GM23338 (cell line): ENCODE results near the gene SNRPB2. TPM values are rescaled to one million over a fixed set of nuclear protein-coding genes. Genes with fewer than 3 reads are reported as not detected.

Source experiments
- ATAC-seq: fragments of 200-7000 bp; cut with Tn5 transposase; 3 replicates; pipeline ENCODE4 v1.9.1; 2020
- DNase-seq: peaks from one replicate; pipeline ENCODE4 v3.0.0-alpha.2; 2015; ENCODE audit warnings: low spot score
- H2AFZ ChIP-seq: fragments of 200-600 bp; sonication (generic); 2 replicates; pipeline ENCODE4 v1.8.0; 2016; ENCODE audit warnings: antibody characterized with exemption, mild to moderate bottlenecking, moderate library complexity
- H3F3A ChIP-seq: fragments of 200-600 bp; sonication (generic); replicated peaks from 2 replicates; pipeline ENCODE4 v1.8.0; 2017; ENCODE audit warnings: antibody characterized with exemption, mixed run types, low read depth
- H3K27ac ChIP-seq: fragments of 200-600 bp; sonication (generic); 2 replicates; pipeline ENCODE4 v1.6.1; 2016; ENCODE audit warnings: low read depth
- H3K27me3 ChIP-seq: fragments of 200-600 bp; sonication (generic); 2 replicates; pipeline ENCODE4 v1.8.0; 2016; ENCODE audit warnings: mild to moderate bottlenecking, mixed run types, moderate library complexity; ENCODE audit not compliant: insufficient read depth
- H3K36me3 ChIP-seq: fragments of 200-600 bp; sonication (generic); 2 replicates; pipeline ENCODE4 v1.8.0; 2016; ENCODE audit warnings: mild to moderate bottlenecking; ENCODE audit not compliant: insufficient read depth
- H3K4me1 ChIP-seq: fragments of 200-600 bp; sonication (generic); 2 replicates; pipeline ENCODE4 v1.8.0; 2016; ENCODE audit warnings: mild to moderate bottlenecking, moderate library complexity; ENCODE audit not compliant: insufficient read depth
- H3K4me2 ChIP-seq: fragments of 200-600 bp; sonication (generic); 2 replicates; pipeline ENCODE4 v1.7.1; 2017; ENCODE audit warnings: mixed run types
- H3K4me3 ChIP-seq: fragments of 200-600 bp; sonication (generic); 2 replicates; pipeline ENCODE4 v1.6.1; 2016; ENCODE audit warnings: mixed run types
- H3K79me2 ChIP-seq: fragments of 200-600 bp; sonication (generic); replicated peaks from 2 replicates; pipeline ENCODE4 v1.8.0; 2017; ENCODE audit warnings: mild to moderate bottlenecking; ENCODE audit not compliant: insufficient read depth
- H3K9me2 ChIP-seq: fragments of 200-600 bp; sonication (generic); 2 replicates; pipeline ENCODE4 v1.8.0; 2017; ENCODE audit not compliant: insufficient read depth
- H4K20me1 ChIP-seq: fragments of 200-600 bp; sonication (generic); replicated peaks from 2 replicates; pipeline ENCODE4 v1.8.0; 2017; ENCODE audit warnings: mild to moderate bottlenecking; ENCODE audit not compliant: insufficient read depth
- H3K27ac Mint-ChIP-seq: 2 replicates; pipeline ENCODE4 v1.8.0; 2020; ENCODE audit warnings: inconsistent platforms, mild to moderate bottlenecking, moderate library complexity, mixed read lengths
- H3K27me3 Mint-ChIP-seq: 3 replicates; pipeline ENCODE4 v1.8.0; 2022; ENCODE audit warnings: low read depth, mild to moderate bottlenecking, moderate library complexity, mixed read lengths, inconsistent platforms; ENCODE audit not compliant: insufficient read depth, poor library complexity
- H3K36me3 Mint-ChIP-seq: 3 replicates; pipeline ENCODE4 v1.8.0; 2021; ENCODE audit warnings: low read depth, mild to moderate bottlenecking, inconsistent platforms, moderate library complexity, mixed read lengths
- H3K4me1 Mint-ChIP-seq: 3 replicates; pipeline ENCODE4 v1.8.0; 2020; ENCODE audit warnings: mild to moderate bottlenecking, inconsistent platforms, mixed read lengths
- H3K4me3 Mint-ChIP-seq: 3 replicates; pipeline ENCODE4 v1.8.0; 2021; ENCODE audit warnings: moderate library complexity, mild to moderate bottlenecking, inconsistent platforms, mixed read lengths
- H3K9me3 Mint-ChIP-seq: 3 replicates; pipeline ENCODE4 v1.8.0; 2020; ENCODE audit warnings: moderate library complexity, mild to moderate bottlenecking, inconsistent platforms, mixed read lengths
- CREB1 ChIP-seq: fragments of 250-450 bp; sonication (Bioruptor Pico); IDR thresholded peaks from 2 replicates; pipeline ENCODE4 v1.5.0; 2020; ENCODE audit warnings: low read depth, mild to moderate bottlenecking, moderate library complexity
- ETS1 ChIP-seq: IDR thresholded peaks from 2 replicates; pipeline ENCODE4 v1.6.1; 2016; ENCODE audit warnings: antibody characterized with exemption
- EZH2 ChIP-seq: fragments of 200-600 bp; sonication (generic); IDR thresholded peaks from one replicate; pipeline ENCODE4 v1.8.0; 2017; ENCODE audit warnings: antibody characterized with exemption, mild to moderate bottlenecking, low read depth; ENCODE audit not compliant: unreplicated experiment
- EZH2phosphoT487 ChIP-seq: fragments of 200-600 bp; sonication (generic); IDR thresholded peaks from one replicate; pipeline ENCODE4 v1.8.1; 2018; ENCODE audit warnings: antibody characterized with exemption; ENCODE audit not compliant: unreplicated experiment
- JUNB ChIP-seq: IDR thresholded peaks from one replicate; pipeline ENCODE4 v1.6.1; 2016; ENCODE audit warnings: antibody characterized with exemption; ENCODE audit not compliant: unreplicated experiment
- NANOG ChIP-seq: IDR thresholded peaks from 2 replicates; pipeline ENCODE4 v1.6.1; 2016; ENCODE audit warnings: antibody characterized with exemption, borderline replicate concordance
- POLR2AphosphoS5 ChIP-seq: IDR thresholded peaks from 2 replicates; pipeline ENCODE4 v1.6.1; 2016; ENCODE audit warnings: antibody characterized with exemption, low read depth
- STAT1 ChIP-seq: IDR thresholded peaks from one replicate; pipeline ENCODE4 v1.6.1; 2016; ENCODE audit warnings: antibody characterized with exemption; ENCODE audit not compliant: unreplicated experiment
- ZNF114 ChIP-seq: fragments of 250-450 bp; sonication (Bioruptor Pico); IDR thresholded peaks from 2 replicates; pipeline ENCODE4 v1.5.0; 2020; ENCODE audit warnings: mild to moderate bottlenecking, moderate library complexity
- ZNF331 ChIP-seq: fragments of 250-450 bp; sonication (Bioruptor Pico); IDR thresholded peaks from 2 replicates; pipeline ENCODE4 v1.5.0; 2020; ENCODE audit warnings: low read depth, mild to moderate bottlenecking, moderate library complexity
- polyA plus RNA-seq: library from polyadenylated mRNA; unstranded; fragments of >200 nt; fragmentation: Nextera tagmentation; extraction: Ambion mirVana; gene quantifications from 2 replicates; pipeline ENCODE4 v1.2.1, GENCODE V29; 2016
- total RNA-seq: library from RNA; depleted of rRNA; stranded (reverse); fragments of >200 nt; shearing (Covaris generic); gene quantifications from 2 replicates; pipeline ENCODE4 v1.2.3, GENCODE V29; 2014
- TF ChIP-seq, protein P1 (sequence below): fragments of 250-450 bp; sonication (Bioruptor Pico); IDR thresholded peaks from 2 replicates; pipeline ENCODE4 v1.5.0; 2020; ENCODE audit warnings: mild to moderate bottlenecking, moderate library complexity
- TF ChIP-seq, protein P2 (sequence below): IDR thresholded peaks from one replicate; pipeline ENCODE4 v1.6.1; 2018; ENCODE audit warnings: antibody characterized with exemption; ENCODE audit not compliant: unreplicated experiment
- TF ChIP-seq, protein P3 (sequence below), 2 experiments: fragments of 200-600 bp in 1 of 2; sonication (generic) in 1 of 2; conservative IDR thresholded peaks; 2 replicates each; pipeline versions ENCODE4 v1.5.1 to v1.6.1; 2016 to 2017; ENCODE audit warnings: antibody characterized with exemption in 2 of 2, low read depth in 2 of 2, mild to moderate bottlenecking in 2 of 2, moderate library complexity in 1 of 2

Gene SNRPB2
- total and polyA plus RNA-seq, 2 experiments from 2014 or later, result 94.9 to 377 TPM

DNA sequence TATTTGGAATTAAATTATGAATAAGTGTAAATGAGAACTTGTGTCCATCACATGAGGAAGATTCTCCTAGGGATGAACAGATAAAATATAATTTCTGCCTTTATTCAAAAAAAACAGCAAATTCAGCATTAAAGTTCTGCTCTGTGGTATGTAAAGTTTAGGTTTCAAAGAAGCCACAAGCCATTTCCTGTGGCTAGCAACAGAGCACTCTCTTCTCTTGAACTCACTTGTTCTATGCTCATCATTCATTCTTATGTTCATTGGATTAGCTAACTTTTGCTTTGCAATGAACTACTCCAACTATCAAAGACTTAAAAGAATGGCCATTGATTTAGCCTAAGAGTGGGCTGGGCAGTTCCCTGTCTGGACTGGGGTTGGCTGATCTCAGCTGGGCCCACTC lies 20.8 kb upstream of the SNRPB2 start:
- H3F3A ChIP-seq, result no peaks in the 10 kb centered on the region
- Mint-ChIP-seq H3K4me3 (no peak overlapping the region), H3K9me3 (peaks cover 35% of the 10 kb centered on the region), H3K27me3 (no peaks in the 10 kb centered on the region), H3K4me1 (peaks cover 11% of the 10 kb centered on the region), H3K36me3 (peaks cover 19% of the 10 kb centered on the region), H3K27ac (no peak overlapping the region)
- DNase-seq (no peak), ATAC-seq (no peak)
- no peaks in the 10 kb centered on the region for H3K27me3 ChIP-seq
- no peaks in the 10 kb centered on the region for H4K20me1 ChIP-seq
- H3K27ac ChIP-seq, result no peak overlapping the region
- H3K4me2 ChIP-seq, result no peak overlapping the region
- H3K36me3 ChIP-seq, result no peaks in the 10 kb centered on the region
- no peak overlapping the region for H3K4me3 ChIP-seq
- H2AFZ ChIP-seq, result no peak overlapping the region
- H3K9me2 ChIP-seq, result no peaks in the 10 kb centered on the region
- peaks cover 6% of the 10 kb centered on the region; the same call in 1 of the 2 replicates for H3K4me1 ChIP-seq
- TF ChIP-seq ZNF114 (CRISPR knock-in tag), result no peak
- no peak for TF ChIP-seq EZH2phosphoT487
- TF ChIP-seq CREB1 (CRISPR knock-in tag), result no peak
- TF ChIP-seq POLR2AphosphoS5, result no peak
- TF ChIP-seq, protein P1, sequence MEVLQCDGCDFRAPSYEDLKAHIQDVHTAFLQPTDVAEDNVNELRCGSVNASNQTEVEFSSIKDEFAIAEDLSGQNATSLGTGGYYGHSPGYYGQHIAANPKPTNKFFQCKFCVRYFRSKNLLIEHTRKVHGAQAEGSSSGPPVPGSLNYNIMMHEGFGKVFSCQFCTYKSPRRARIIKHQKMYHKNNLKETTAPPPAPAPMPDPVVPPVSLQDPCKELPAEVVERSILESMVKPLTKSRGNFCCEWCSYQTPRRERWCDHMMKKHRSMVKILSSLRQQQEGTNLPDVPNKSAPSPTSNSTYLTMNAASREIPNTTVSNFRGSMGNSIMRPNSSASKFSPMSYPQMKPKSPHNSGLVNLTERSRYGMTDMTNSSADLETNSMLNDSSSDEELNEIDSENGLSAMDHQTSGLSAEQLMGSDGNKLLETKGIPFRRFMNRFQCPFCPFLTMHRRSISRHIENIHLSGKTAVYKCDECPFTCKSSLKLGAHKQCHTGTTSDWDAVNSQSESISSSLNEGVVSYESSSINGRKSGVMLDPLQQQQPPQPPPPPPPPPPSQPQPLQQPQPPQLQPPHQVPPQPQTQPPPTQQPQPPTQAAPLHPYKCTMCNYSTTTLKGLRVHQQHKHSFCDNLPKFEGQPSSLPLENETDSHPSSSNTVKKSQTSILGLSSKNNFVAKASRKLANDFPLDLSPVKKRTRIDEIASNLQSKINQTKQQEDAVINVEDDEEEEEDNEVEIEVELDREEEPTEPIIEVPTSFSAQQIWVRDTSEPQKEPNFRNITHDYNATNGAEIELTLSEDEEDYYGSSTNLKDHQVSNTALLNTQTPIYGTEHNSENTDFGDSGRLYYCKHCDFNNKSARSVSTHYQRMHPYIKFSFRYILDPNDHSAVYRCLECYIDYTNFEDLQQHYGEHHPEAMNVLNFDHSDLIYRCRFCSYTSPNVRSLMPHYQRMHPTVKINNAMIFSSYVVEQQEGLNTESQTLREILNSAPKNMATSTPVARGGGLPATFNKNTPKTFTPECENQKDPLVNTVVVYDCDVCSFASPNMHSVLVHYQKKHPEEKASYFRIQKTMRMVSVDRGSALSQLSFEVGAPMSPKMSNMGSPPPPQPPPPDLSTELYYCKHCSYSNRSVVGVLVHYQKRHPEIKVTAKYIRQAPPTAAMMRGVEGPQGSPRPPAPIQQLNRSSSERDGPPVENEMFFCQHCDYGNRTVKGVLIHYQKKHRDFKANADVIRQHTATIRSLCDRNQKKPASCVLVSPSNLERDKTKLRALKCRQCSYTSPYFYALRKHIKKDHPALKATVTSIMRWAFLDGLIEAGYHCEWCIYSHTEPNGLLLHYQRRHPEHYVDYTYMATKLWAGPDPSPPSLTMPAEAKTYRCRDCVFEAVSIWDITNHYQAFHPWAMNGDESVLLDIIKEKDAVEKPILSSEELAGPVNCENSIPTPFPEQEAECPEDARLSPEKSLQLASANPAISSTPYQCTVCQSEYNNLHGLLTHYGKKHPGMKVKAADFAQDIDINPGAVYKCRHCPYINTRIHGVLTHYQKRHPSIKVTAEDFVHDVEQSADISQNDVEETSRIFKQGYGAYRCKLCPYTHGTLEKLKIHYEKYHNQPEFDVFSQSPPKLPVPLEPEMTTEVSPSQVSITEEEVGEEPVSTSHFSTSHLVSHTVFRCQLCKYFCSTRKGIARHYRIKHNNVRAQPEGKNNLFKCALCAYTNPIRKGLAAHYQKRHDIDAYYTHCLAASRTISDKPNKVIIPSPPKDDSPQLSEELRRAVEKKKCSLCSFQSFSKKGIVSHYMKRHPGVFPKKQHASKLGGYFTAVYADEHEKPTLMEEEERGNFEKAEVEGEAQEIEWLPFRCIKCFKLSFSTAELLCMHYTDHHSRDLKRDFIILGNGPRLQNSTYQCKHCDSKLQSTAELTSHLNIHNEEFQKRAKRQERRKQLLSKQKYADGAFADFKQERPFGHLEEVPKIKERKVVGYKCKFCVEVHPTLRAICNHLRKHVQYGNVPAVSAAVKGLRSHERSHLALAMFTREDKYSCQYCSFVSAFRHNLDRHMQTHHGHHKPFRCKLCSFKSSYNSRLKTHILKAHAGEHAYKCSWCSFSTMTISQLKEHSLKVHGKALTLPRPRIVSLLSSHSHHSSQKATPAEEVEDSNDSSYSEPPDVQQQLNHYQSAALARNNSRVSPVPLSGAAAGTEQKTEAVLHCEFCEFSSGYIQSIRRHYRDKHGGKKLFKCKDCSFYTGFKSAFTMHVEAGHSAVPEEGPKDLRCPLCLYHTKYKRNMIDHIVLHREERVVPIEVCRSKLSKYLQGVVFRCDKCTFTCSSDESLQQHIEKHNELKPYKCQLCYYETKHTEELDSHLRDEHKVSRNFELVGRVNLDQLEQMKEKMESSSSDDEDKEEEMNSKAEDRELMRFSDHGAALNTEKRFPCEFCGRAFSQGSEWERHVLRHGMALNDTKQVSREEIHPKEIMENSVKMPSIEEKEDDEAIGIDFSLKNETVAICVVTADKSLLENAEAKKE (CRISPR knock-in tag), result no peak
- TF ChIP-seq, protein P2, sequence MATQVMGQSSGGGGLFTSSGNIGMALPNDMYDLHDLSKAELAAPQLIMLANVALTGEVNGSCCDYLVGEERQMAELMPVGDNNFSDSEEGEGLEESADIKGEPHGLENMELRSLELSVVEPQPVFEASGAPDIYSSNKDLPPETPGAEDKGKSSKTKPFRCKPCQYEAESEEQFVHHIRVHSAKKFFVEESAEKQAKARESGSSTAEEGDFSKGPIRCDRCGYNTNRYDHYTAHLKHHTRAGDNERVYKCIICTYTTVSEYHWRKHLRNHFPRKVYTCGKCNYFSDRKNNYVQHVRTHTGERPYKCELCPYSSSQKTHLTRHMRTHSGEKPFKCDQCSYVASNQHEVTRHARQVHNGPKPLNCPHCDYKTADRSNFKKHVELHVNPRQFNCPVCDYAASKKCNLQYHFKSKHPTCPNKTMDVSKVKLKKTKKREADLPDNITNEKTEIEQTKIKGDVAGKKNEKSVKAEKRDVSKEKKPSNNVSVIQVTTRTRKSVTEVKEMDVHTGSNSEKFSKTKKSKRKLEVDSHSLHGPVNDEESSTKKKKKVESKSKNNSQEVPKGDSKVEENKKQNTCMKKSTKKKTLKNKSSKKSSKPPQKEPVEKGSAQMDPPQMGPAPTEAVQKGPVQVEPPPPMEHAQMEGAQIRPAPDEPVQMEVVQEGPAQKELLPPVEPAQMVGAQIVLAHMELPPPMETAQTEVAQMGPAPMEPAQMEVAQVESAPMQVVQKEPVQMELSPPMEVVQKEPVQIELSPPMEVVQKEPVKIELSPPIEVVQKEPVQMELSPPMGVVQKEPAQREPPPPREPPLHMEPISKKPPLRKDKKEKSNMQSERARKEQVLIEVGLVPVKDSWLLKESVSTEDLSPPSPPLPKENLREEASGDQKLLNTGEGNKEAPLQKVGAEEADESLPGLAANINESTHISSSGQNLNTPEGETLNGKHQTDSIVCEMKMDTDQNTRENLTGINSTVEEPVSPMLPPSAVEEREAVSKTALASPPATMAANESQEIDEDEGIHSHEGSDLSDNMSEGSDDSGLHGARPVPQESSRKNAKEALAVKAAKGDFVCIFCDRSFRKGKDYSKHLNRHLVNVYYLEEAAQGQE, result no peak
- TF ChIP-seq NANOG, result no peak
- TF ChIP-seq ETS1, result no peak
- TF ChIP-seq EZH2, result no peak
- TF ChIP-seq, protein P3, sequence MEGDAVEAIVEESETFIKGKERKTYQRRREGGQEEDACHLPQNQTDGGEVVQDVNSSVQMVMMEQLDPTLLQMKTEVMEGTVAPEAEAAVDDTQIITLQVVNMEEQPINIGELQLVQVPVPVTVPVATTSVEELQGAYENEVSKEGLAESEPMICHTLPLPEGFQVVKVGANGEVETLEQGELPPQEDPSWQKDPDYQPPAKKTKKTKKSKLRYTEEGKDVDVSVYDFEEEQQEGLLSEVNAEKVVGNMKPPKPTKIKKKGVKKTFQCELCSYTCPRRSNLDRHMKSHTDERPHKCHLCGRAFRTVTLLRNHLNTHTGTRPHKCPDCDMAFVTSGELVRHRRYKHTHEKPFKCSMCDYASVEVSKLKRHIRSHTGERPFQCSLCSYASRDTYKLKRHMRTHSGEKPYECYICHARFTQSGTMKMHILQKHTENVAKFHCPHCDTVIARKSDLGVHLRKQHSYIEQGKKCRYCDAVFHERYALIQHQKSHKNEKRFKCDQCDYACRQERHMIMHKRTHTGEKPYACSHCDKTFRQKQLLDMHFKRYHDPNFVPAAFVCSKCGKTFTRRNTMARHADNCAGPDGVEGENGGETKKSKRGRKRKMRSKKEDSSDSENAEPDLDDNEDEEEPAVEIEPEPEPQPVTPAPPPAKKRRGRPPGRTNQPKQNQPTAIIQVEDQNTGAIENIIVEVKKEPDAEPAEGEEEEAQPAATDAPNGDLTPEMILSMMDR (conservative IDR thresholded peaks at IDR 0.05; ENCODE audit: low read depth in 2 of 2), result no peak
- no peak for TF ChIP-seq JUNB
- TF ChIP-seq ZNF331, result no peak
- no peak for TF ChIP-seq STAT1
- no peaks in the 10 kb centered on the region for H3K79me2 ChIP-seq
